Fibroblast of lung (primary cell): Measurements from ENCODE around the gene WDR45B. TPM values are rescaled to one million over a fixed set of nuclear protein-coding genes. Genes with fewer than 3 reads are reported as not detected.

Experiments used
- DNase-seq, 2 donors: peaks; one replicate each; pipeline versions ENCODE4 v3.0.0 to v3.0.0-alpha.2; 2010; ENCODE audit warnings: low read depth in 2 of 2
- H2AFZ ChIP-seq: 2 replicates; pipeline ENCODE4 v1.5.1; 2012; ENCODE audit warnings: low read length, control low read depth, inconsistent platforms
- H3K27ac ChIP-seq: 2 replicates; pipeline ENCODE4 v1.5.1; 2011; ENCODE audit warnings: low read length, control low read depth; ENCODE audit not compliant: insufficient read depth
- H3K27me3 ChIP-seq: 2 replicates; pipeline ENCODE4 v1.5.1; 2011; ENCODE audit warnings: mild to moderate bottlenecking, low read length; ENCODE audit not compliant: control insufficient read depth, insufficient read depth
- H3K36me3 ChIP-seq: 2 replicates; pipeline ENCODE4 v1.5.1; 2011; ENCODE audit warnings: low read length; ENCODE audit not compliant: control insufficient read depth, insufficient read depth
- H3K4me1 ChIP-seq: 2 replicates; pipeline ENCODE4 v1.5.1; 2011; ENCODE audit warnings: low read length; ENCODE audit not compliant: control insufficient read depth, insufficient read depth; ENCODE audit errors: extremely low read depth
- H3K4me2 ChIP-seq: 2 replicates; pipeline ENCODE4 v1.5.1; 2011; ENCODE audit warnings: low read length, control low read depth; ENCODE audit not compliant: insufficient read depth; ENCODE audit errors: extremely low read depth
- H3K4me3 ChIP-seq, 4 experiments: fragments of 200-600 bp in 1 of 4; sonication (generic) in 1 of 4; replicated peaks in 1 of 4; 2 replicates each; pipeline ENCODE4 v1.5.1; 2011 to 2016; ENCODE audit warnings: low read length in 4 of 4, low read depth in 3 of 4, mild to moderate bottlenecking in 3 of 4, control low read depth in 2 of 4, inconsistent platforms in 1 of 4, mixed read lengths in 1 of 4; ENCODE audit not compliant: insufficient read depth in 1 of 4; ENCODE audit errors: control extremely low read depth in 1 of 4
- H3K79me2 ChIP-seq: 2 replicates; pipeline ENCODE4 v1.5.1; 2012; ENCODE audit warnings: mild to moderate bottlenecking, low read length, inconsistent platforms; ENCODE audit not compliant: control insufficient read depth, insufficient read depth
- H3K9ac ChIP-seq: 2 replicates; pipeline ENCODE4 v1.5.1; 2011; ENCODE audit warnings: mild to moderate bottlenecking, low read length, control low read depth; ENCODE audit not compliant: insufficient read depth
- H3K9me3 ChIP-seq: 2 replicates; pipeline ENCODE4 v1.5.1; 2012; ENCODE audit warnings: low read depth, low read length; ENCODE audit not compliant: control insufficient read depth, insufficient read depth
- H4K20me1 ChIP-seq: 2 replicates; pipeline ENCODE4 v1.5.1; 2011; ENCODE audit warnings: low read length; ENCODE audit not compliant: control insufficient read depth, insufficient read depth; ENCODE audit errors: extremely low read depth
- EZH2 ChIP-seq: IDR thresholded peaks from 2 replicates; pipeline ENCODE4 v1.5.1; 2012; ENCODE audit warnings: low read length, control low read depth, mild to moderate bottlenecking; ENCODE audit errors: missing control alignments
- polyA plus RNA-seq, 2 donors: library from polyadenylated mRNA; depleted of rRNA in 1 of 2; stranded (reverse) in 1 of 2; unstranded in 1 of 2; fragments of >200 nt; gene quantifications; 2 replicates each; pipeline ENCODE4 v1.2.1, GENCODE V29; 2011 to 2012; ENCODE audit warnings: missing spikeins in 1 of 2
- total RNA-seq: library from RNA; depleted of rRNA; stranded (reverse); fragments of >200 nt; gene quantifications from 2 replicates; pipeline ENCODE4 v1.2.1, GENCODE V29; 2014
- TF ChIP-seq, protein P1 (sequence below), 2 donors: IDR thresholded peaks in 1 of 2; conservative IDR thresholded peaks in 1 of 2; 1 replicate in 1 of 2; 2 replicates in 1 of 2; pipeline ENCODE4 v1.5.1; 2011 to 2012; ENCODE audit warnings: low read length in 2 of 2, control low read depth in 1 of 2, inconsistent platforms in 1 of 2, low read depth in 1 of 2, mild to moderate bottlenecking in 1 of 2

The WDR45B gene
- total and polyA plus RNA-seq, 2 donors (not counting 1 experiment from before 2014, with no cell fraction given): 66.2 to 95.2 TPM

- Histone ChIP-seq H3K27me3 (no peaks in the 10 kb centered on the region), H3K9me3 (no peaks in the 10 kb centered on the region), H3K4me2 (no peak overlapping the region), H3K36me3 (peaks cover 19% of the 10 kb centered on the region), H3K79me2 (peaks cover 11% of the 10 kb centered on the region), H3K9ac (no peak overlapping the region), H3K4me3 (no peak overlapping the region), H2AFZ (no peak overlapping the region), H3K27ac (no peak overlapping the region), H3K4me1 (peaks cover 7% of the 10 kb centered on the region), H4K20me1 (no peaks in the 10 kb centered on the region)
- TF ChIP-seq EZH2: no peak
- TF ChIP-seq, protein P1, sequence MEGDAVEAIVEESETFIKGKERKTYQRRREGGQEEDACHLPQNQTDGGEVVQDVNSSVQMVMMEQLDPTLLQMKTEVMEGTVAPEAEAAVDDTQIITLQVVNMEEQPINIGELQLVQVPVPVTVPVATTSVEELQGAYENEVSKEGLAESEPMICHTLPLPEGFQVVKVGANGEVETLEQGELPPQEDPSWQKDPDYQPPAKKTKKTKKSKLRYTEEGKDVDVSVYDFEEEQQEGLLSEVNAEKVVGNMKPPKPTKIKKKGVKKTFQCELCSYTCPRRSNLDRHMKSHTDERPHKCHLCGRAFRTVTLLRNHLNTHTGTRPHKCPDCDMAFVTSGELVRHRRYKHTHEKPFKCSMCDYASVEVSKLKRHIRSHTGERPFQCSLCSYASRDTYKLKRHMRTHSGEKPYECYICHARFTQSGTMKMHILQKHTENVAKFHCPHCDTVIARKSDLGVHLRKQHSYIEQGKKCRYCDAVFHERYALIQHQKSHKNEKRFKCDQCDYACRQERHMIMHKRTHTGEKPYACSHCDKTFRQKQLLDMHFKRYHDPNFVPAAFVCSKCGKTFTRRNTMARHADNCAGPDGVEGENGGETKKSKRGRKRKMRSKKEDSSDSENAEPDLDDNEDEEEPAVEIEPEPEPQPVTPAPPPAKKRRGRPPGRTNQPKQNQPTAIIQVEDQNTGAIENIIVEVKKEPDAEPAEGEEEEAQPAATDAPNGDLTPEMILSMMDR (conservative IDR thresholded peaks at IDR 0.05 in 1 of 2, IDR thresholded peaks at IDR 0.05 in 1 of 2; ENCODE audit: low read depth in 1 of 2, low read length in 2 of 2): no peak
- no peak for DNase-seq
Measured at GRCh38 chr17:82571855-82572254, 76.4 kb downstream of the WDR45B start.

- TF ChIP-seq, protein P1 (conservative IDR thresholded peaks at IDR 0.05 in 1 of 2, IDR thresholded peaks at IDR 0.05 in 1 of 2; ENCODE audit: low read depth in 1 of 2, low read length in 2 of 2): no peak
- TF ChIP-seq EZH2: no peak
- Histone ChIP-seq H2AFZ (no peak overlapping the region), H3K4me2 (no peak overlapping the region), H3K27ac (no peak overlapping the region), H3K4me1 (peaks cover 7% of the 10 kb centered on the region), H3K9me3 (no peaks in the 10 kb centered on the region), H3K27me3 (no peaks in the 10 kb centered on the region), H3K79me2 (peaks cover 14% of the 10 kb centered on the region), H3K4me3 (no peak overlapping the region), H3K36me3 (peaks cover 21% of the 10 kb centered on the region), H4K20me1 (no peaks in the 10 kb centered on the region), H3K9ac (no peak overlapping the region)
- no peak for DNase-seq
Measured at GRCh38 chr17:82570277-82570676, 78.0 kb downstream of the WDR45B start.

GRCh38 chr17:82569621-82570020 lies 78.6 kb downstream of the WDR45B start:
- peaks cover 21% of the 10 kb centered on the region for H3K36me3 ChIP-seq
- H3K4me2 ChIP-seq: no peak overlapping the region
- peaks cover 7% of the 10 kb centered on the region for H3K4me1 ChIP-seq
- no peak overlapping the region for H3K4me3 ChIP-seq
- H3K9ac ChIP-seq: no peak overlapping the region
- no peak overlapping the region for H2AFZ ChIP-seq
- no peaks in the 10 kb centered on the region for H4K20me1 ChIP-seq
- TF ChIP-seq, protein P1 (conservative IDR thresholded peaks at IDR 0.05 in 1 of 2, IDR thresholded peaks at IDR 0.05 in 1 of 2; ENCODE audit: low read depth in 1 of 2, low read length in 2 of 2): no peak
- TF ChIP-seq EZH2: no peak
- H3K9me3 ChIP-seq: no peaks in the 10 kb centered on the region
- H3K27ac ChIP-seq: no peak overlapping the region
- no peaks in the 10 kb centered on the region for H3K27me3 ChIP-seq
- peaks cover 14% of the 10 kb centered on the region for H3K79me2 ChIP-seq
- no peak for DNase-seq
